ENCODE data around the gene RBM41. TPM values are rescaled to one million over a fixed set of nuclear protein-coding genes. Genes with fewer than 3 reads are reported as not detected.

RBM41 gene
- total RNA-seq, 1 experiment from 2014 or later = 31.5 TPM

- H3K27ac ChIP-seq = no peak overlapping the region
- CTCF ChIA-PET = interaction anchor here (0.6 kb wide), 1 partner anchor 67 kb away, joined by 3 read pairs; no protein-coding TSS in a partner anchor
- intact Hi-C loops (cut with micrococcal nuclease; ENCODE audit: unreplicated experiment) = loop anchor here (5.0 to 10.0 kb wide), 2 partner anchors 89 to 223 kb away; partner anchors contain the start of genes DNAAF6 and NUP62CL
- DNase-seq = no peak
- peaks cover 20% of the 10 kb centered on the region for H3K79me2 ChIP-seq (ENCODE audit: low read depth)
- H3K4me2 ChIP-seq = peak overlapping the region; percentile 95
- H4K20me1 ChIP-seq (ENCODE audit: insufficient read depth) = no peaks in the 10 kb centered on the region
- no peaks in the 10 kb centered on the region for H3K27me3 ChIP-seq (ENCODE audit: insufficient read depth, low read depth)
- H3K4me1 ChIP-seq (replicated peaks; ENCODE audit: insufficient read depth) = peaks cover 18% of the 10 kb centered on the region
- no TSS peak for BruUV-seq (replicated peaks)
- H3K4me3 ChIP-seq = peak overlapping the region; percentile 84
- TF ChIP-seq EZH2 (IDR thresholded peaks at IDR 0.05; ENCODE audit: low read depth) = no peak
- TF ChIP-seq CTCF (conservative IDR thresholded peaks at IDR 0.05) = no peak
- no peaks in the 10 kb centered on the region for H3K9me2 ChIP-seq (ENCODE audit: insufficient read depth)
- H3K9me3 ChIP-seq (ENCODE audit: insufficient read depth, low read depth) = no peaks in the 10 kb centered on the region
- H3K36me3 ChIP-seq (ENCODE audit: low read depth) = peaks cover 31% of the 10 kb centered on the region
- H2AFZ ChIP-seq = peak overlapping the region; percentile 96
- H3F3A ChIP-seq (ENCODE audit: insufficient read depth, low read depth) = no peaks in the 10 kb centered on the region; the same call in 1 of the 2 replicates
- POLR2A ChIA-PET (ENCODE audit: unreplicated experiment) = no interaction called here
Measured at GRCh38 chrX:107117993-107118321, 665 bp downstream of the RBM41 start.

GRCh38 chrX:107107459-107107858 is 11.2 kb downstream of the RBM41 start:
- H3K4me2 ChIP-seq = no peak overlapping the region
- BruUV-seq (replicated peaks) = no TSS peak
- H3K79me2 ChIP-seq (ENCODE audit: low read depth) = 0 out of 2 replicates have a peak, but pooled peaks cover 3% of the 10 kb centered on the region
- H3K27me3 ChIP-seq (ENCODE audit: insufficient read depth, low read depth) = no peaks in the 10 kb centered on the region
- no peak for DNase-seq
- H3K4me3 ChIP-seq = no peak overlapping the region
- no peaks in the 10 kb centered on the region for H3K9me2 ChIP-seq (ENCODE audit: insufficient read depth)
- 0 out of 2 replicates have a peak, but pooled peaks cover 5% of the 10 kb centered on the region for H4K20me1 ChIP-seq (ENCODE audit: insufficient read depth)
- intact Hi-C loops (cut with micrococcal nuclease; ENCODE audit: unreplicated experiment) = loop anchor here (10.0 kb wide), 1 partner anchor 967 kb away; no protein-coding TSS in a partner anchor
- H3K27ac ChIP-seq = no peak overlapping the region
- H3K9me3 ChIP-seq (ENCODE audit: insufficient read depth, low read depth) = no peaks in the 10 kb centered on the region
- H2AFZ ChIP-seq = no peak overlapping the region
- no peaks in the 10 kb centered on the region for H3K4me1 ChIP-seq (replicated peaks; ENCODE audit: insufficient read depth)
- H3K36me3 ChIP-seq (ENCODE audit: low read depth) = peaks cover 34% of the 10 kb centered on the region
- TF ChIP-seq CTCF (conservative IDR thresholded peaks at IDR 0.05) (no peak), EZH2 (IDR thresholded peaks at IDR 0.05; ENCODE audit: low read depth) (no peak)
- no peaks in the 10 kb centered on the region for H3F3A ChIP-seq (ENCODE audit: insufficient read depth, low read depth)
- ChIA-PET POLR2A (ENCODE audit: unreplicated experiment) (interaction anchor here (0.7 kb wide), 1 partner anchor 464 kb away, joined by 4 read pairs; no protein-coding TSS in a partner anchor), CTCF (no interaction called here)

GRCh38 chrX:107102980-107103379 is 15.6 kb downstream of the RBM41 start:
- no peak for TF ChIP-seq EZH2 (IDR thresholded peaks at IDR 0.05; ENCODE audit: low read depth)
- TF ChIP-seq CTCF (conservative IDR thresholded peaks at IDR 0.05) = peak; percentile 64
- POLR2A ChIA-PET (ENCODE audit: unreplicated experiment) = interaction anchor here (0.6 kb wide), 1 partner anchor 526 kb away, joined by 3 read pairs; no protein-coding TSS in a partner anchor

More at GRCh38 chrX:107102980-107103379, 15.6 kb downstream of the RBM41 start:
- H3K9me2 ChIP-seq (ENCODE audit: insufficient read depth) = no peaks in the 10 kb centered on the region
- H3K4me1 ChIP-seq (replicated peaks; ENCODE audit: insufficient read depth) = no peaks in the 10 kb centered on the region
- H3K4me2 ChIP-seq = no peak overlapping the region
- no peak overlapping the region for H3K27ac ChIP-seq
- no peaks in the 10 kb centered on the region for H3F3A ChIP-seq (ENCODE audit: insufficient read depth, low read depth)
- no peaks in the 10 kb centered on the region for H3K27me3 ChIP-seq (ENCODE audit: insufficient read depth, low read depth)
- H3K36me3 ChIP-seq (ENCODE audit: low read depth) = 0 out of 2 replicates have a peak, but pooled peaks cover 12% of the 10 kb centered on the region
- H3K4me3 ChIP-seq = no peak overlapping the region
- H3K9me3 ChIP-seq (ENCODE audit: insufficient read depth, low read depth) = no peaks in the 10 kb centered on the region
- CTCF ChIA-PET = no interaction called here
- no peaks in the 10 kb centered on the region for H3K79me2 ChIP-seq (ENCODE audit: low read depth)
- H4K20me1 ChIP-seq (ENCODE audit: insufficient read depth) = no peaks in the 10 kb centered on the region
- intact Hi-C loops (cut with micrococcal nuclease; ENCODE audit: unreplicated experiment) = loop anchor here (5.0 to 10.0 kb wide), 2 partner anchors 324 to 972 kb away; no protein-coding TSS in a partner anchor
- H2AFZ ChIP-seq = no peak overlapping the region
- BruUV-seq (replicated peaks) = no TSS peak
- DNase-seq = no peak

Data from PC-9 (cell line).